ENCODE measurements around the gene CDH23.
A peak's percentile ranks its signal among the peaks of the same experiment; 100 is the strongest.

The CDH23 gene

GRCh38 chr10:71371750-71372166 lies 25.0 kb upstream of the CDH23 start:
- Histone ChIP-seq H3K4me3 (ENCODE audit: low read length) (no peak overlapping the region), H4K20me1 (ENCODE audit: control insufficient read depth, insufficient read depth, low read depth, low read length) (no peaks in the 10 kb centered on the region), H3K9me3 (ENCODE audit: control insufficient read depth, insufficient read depth, low read length) (no peaks in the 10 kb centered on the region), H3K4me2 (ENCODE audit: low read length) (peak overlapping the region; percentile 20), H3K27ac (ENCODE audit: low read depth, low read length) (no peak overlapping the region), H3K4me1 (ENCODE audit: control insufficient read depth, low read length) (peaks cover 45% of the 10 kb centered on the region), H3K79me2 (ENCODE audit: control insufficient read depth, low read length) (no peaks in the 10 kb centered on the region), H3K36me3 (ENCODE audit: control insufficient read depth, low read length) (no peaks in the 10 kb centered on the region), H3K27me3 (ENCODE audit: control insufficient read depth, low read length) (no peaks in the 10 kb centered on the region), H3F3A (ENCODE audit: control insufficient read depth, insufficient read depth) (no peaks in the 10 kb centered on the region), H3K9me2 (replicated peaks; ENCODE audit: control insufficient read depth, low read length) (no peaks in the 10 kb centered on the region)
- no peak for TF ChIP-seq EZH2phosphoT487 (IDR thresholded peaks at IDR 0.05; ENCODE audit: borderline replicate concordance, low read length)
- TF ChIP-seq CTCF (IDR thresholded peaks at IDR 0.05; ENCODE audit: low read depth, low read length, poor library complexity, severe bottlenecking): no peak

GRCh38 chr10:71372882-71373495 lies 23.7 kb upstream of the CDH23 start:
- peak overlapping the region; percentile 25 for H3K4me2 ChIP-seq (ENCODE audit: low read length)
- H3K27ac ChIP-seq (ENCODE audit: low read depth, low read length): peak overlapping the region; percentile 40
- H3K36me3 ChIP-seq (ENCODE audit: control insufficient read depth, low read length): no peaks in the 10 kb centered on the region
- no peaks in the 10 kb centered on the region for H3K27me3 ChIP-seq (ENCODE audit: control insufficient read depth, low read length)
- no peak overlapping the region for H3K4me3 ChIP-seq (ENCODE audit: low read length)
- TF ChIP-seq CTCF (IDR thresholded peaks at IDR 0.05; ENCODE audit: low read depth, low read length, poor library complexity, severe bottlenecking) (no peak), EZH2phosphoT487 (IDR thresholded peaks at IDR 0.05; ENCODE audit: borderline replicate concordance, low read length) (no peak)
- H3K9me3 ChIP-seq (ENCODE audit: control insufficient read depth, insufficient read depth, low read length): no peaks in the 10 kb centered on the region
- H4K20me1 ChIP-seq (ENCODE audit: control insufficient read depth, insufficient read depth, low read depth, low read length): no peaks in the 10 kb centered on the region
- H3K79me2 ChIP-seq (ENCODE audit: control insufficient read depth, low read length): no peaks in the 10 kb centered on the region
- peaks cover 57% of the 10 kb centered on the region for H3K4me1 ChIP-seq (ENCODE audit: control insufficient read depth, low read length)
- H3K9me2 ChIP-seq (replicated peaks; ENCODE audit: control insufficient read depth, low read length): no peaks in the 10 kb centered on the region
- 0 out of 2 replicates have a peak, but pooled peaks cover 3% of the 10 kb centered on the region for H3F3A ChIP-seq (ENCODE audit: control insufficient read depth, insufficient read depth)

GRCh38 chr10:71374481-71375233 lies 22.1 kb upstream of the CDH23 start:
- H3K36me3 ChIP-seq (ENCODE audit: control insufficient read depth, low read length): no peaks in the 10 kb centered on the region
- peaks cover 9% of the 10 kb centered on the region; the same call in 1 of the 2 replicates for H3F3A ChIP-seq (ENCODE audit: control insufficient read depth, insufficient read depth)
- no peak overlapping the region for H3K27ac ChIP-seq (ENCODE audit: low read depth, low read length)
- H3K4me2 ChIP-seq (ENCODE audit: low read length): no peak overlapping the region
- no peak overlapping the region for H3K4me3 ChIP-seq (ENCODE audit: low read length)
- no peaks in the 10 kb centered on the region for H3K27me3 ChIP-seq (ENCODE audit: control insufficient read depth, low read length)
- no peaks in the 10 kb centered on the region for H3K79me2 ChIP-seq (ENCODE audit: control insufficient read depth, low read length)
- TF ChIP-seq CTCF (IDR thresholded peaks at IDR 0.05; ENCODE audit: low read depth, low read length, poor library complexity, severe bottlenecking) (no peak), EZH2phosphoT487 (IDR thresholded peaks at IDR 0.05; ENCODE audit: borderline replicate concordance, low read length) (no peak)
- H4K20me1 ChIP-seq (ENCODE audit: control insufficient read depth, insufficient read depth, low read depth, low read length): no peaks in the 10 kb centered on the region
- peaks cover 66% of the 10 kb centered on the region for H3K4me1 ChIP-seq (ENCODE audit: control insufficient read depth, low read length)
- H3K9me3 ChIP-seq (ENCODE audit: control insufficient read depth, insufficient read depth, low read length): no peaks in the 10 kb centered on the region
- no peaks in the 10 kb centered on the region for H3K9me2 ChIP-seq (replicated peaks; ENCODE audit: control insufficient read depth, low read length)
